HG02840 (cell line): Measurements from ENCODE around the gene LIPF.
"Not testable (repeated sequence)": the region's sequence is repeated elsewhere in the genome, so short reads cannot be mapped to it uniquely, and the experiment has no call there.

Experiments used
- ATAC-seq: cut with Tn5 transposase; IDR thresholded peaks from one replicate; pipeline ENCODE4 v1.9.1; 2021; ENCODE audit warnings: mild to moderate bottlenecking, moderate library complexity, moderate number of reproducible peaks; ENCODE audit not compliant: unreplicated experiment, low FRiP score

Gene LIPF

DNA sequence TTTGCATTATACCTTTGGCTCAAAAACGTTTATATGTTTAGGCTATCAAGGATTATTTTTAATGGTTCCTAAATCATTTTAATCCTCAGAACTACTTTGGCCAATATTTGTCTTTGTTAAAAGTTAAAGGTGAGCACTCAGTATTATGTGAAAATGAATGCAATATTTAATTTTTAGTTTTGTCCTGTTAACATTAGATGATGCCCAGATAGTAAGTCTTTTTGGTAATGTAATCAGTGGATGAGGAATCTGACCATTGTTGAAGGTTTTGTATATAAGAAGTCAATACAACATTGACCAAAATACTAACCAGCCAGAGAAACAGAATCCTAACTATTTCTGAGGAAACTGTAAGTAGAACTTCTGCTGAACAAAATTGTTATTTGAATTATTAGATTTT is at the start of gene LIPF:
Gene LIPF, plus strand, starts transcription at position 301 of the 400 bp plus-strand sequence. CDS start 2,856 bp downstream, outside the sequence.
- no peak for ATAC-seq

DNA sequence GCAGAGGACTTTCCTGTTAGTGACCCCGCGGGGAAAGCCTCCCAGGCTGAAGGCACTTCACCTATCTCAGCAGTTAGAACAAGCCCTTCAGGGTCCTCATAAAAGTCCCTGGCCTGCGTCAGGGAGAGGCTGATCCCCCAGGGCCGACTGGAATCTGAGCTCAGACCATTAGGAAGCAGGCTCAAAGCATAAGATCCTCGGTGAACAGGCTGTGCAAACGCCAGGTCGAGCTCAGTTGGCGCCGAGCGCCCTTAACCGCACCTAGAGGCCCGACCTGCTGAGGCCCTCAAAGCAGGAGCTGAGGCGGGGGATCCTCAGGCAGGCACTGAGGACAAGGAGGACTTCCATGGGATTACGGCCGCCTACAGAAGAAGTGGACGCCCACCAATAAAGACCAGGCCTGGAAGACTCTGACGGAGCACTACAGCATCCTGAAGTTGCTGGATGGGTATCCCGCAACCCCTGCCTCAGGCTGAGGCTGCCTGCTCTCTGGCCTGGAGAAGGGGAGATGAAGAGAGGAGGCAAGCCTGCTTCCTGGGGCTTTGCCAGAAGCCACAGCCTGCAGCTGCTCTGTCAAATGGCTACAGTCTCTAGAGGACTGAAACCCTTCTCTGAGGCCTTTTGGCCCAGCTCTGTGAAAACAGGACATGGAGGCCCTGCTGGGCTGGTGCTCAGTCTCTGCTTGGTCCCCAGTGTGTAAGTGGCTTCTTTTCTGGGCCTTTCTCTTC is 47.8 kb upstream of the LIPF start:
- ATAC-seq, result no peak

DNA sequence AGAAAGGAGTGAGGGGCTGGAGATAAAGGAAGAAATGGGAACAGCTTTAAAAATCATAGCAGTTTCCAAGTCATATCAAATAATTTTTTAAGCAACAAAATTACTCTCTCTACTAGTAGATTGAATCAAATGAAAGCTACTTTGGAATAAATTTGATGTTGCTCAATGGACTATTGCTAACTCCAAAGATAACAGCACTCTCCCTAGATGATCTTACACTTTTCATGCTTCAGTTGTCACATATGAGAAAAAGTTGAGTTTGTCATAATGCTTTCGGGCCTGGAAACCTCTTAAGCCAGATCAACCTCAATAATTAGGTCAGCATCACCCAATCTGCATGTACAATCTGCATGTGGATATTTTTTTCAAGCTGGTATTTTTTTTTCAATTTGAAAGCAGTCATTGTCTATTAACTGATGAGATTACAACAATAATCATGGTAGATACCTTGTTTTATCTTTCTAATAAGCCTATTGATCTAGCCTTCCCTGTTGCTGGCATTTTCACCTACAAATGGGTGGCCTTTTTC is 46.4 kb upstream of the LIPF start:
- ATAC-seq, result no peak

GRCh38 chr10:88618496-88618895 is 45.7 kb upstream of the LIPF start:
- ATAC-seq, result no peak

DNA sequence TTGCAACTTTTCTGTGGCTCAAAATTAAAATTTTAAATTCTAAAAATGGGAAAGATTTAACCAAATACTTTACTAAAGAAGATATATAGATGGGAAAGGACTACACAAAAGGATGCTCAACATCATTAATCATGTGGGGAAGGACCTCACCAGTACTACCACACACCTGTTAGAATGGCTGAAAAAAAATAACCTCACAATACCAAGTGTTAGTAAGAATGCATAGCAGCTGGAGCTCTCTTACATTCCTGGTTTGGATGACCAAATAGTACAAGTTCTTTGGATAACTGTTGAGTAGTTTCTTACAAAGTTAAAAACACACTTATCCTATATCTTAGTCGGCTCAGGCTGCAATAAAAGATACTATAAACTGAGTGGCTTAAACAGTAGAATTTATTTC is 43.8 kb upstream of the LIPF start:
- ATAC-seq, result no peak

DNA sequence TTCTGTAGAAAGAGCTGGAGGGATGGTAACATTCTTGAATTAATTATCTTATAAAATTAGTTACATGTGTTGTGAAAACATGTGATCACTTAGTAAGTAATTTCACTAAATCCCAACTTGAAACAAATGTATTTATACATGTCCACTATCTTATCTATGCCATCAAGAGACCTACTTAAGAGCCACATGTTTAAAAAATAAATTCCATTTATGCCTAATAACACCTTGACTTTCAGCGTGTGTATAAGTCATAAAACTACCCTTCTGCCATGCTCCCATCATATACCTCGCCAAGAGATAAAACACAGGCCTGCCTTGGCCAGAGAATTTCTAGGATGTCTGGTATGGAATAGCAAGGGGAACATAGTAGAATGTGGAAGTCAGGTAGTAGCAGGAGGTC is 40.4 kb upstream of the LIPF start:
- ATAC-seq, result no peak

- ATAC-seq, result no peak
Observed at GRCh38 chr10:88624840-88625239, 39.4 kb upstream of the LIPF start.

DNA sequence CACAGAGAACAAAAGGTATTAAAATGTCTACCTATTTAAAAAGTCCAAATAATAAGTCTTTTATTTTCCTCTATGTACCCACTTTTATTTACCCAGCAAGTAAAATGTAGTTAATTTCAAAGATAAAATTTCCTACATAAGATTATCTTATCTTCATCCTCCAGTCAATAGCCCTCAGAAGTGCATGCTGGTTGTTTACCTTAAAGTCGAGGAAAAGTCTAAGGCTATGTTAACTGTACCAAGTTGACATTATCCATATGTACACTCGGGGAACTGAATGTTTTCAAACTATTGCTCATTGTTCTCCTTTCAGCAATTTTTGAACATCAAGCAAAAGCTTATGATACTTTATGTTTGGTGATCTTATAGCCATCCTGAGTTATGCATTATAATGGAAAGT is 24.1 kb upstream of the LIPF start:
- no peak for ATAC-seq

GRCh38 chr10:88642209-88642608 is 22.0 kb upstream of the LIPF start:
- ATAC-seq, result no peak

- ATAC-seq, result no peak
Observed at GRCh38 chr10:88642963-88643362, 21.3 kb upstream of the LIPF start.

- ATAC-seq, result no peak
Observed at GRCh38 chr10:88647061-88647615, 17.1 kb upstream of the LIPF start.

DNA sequence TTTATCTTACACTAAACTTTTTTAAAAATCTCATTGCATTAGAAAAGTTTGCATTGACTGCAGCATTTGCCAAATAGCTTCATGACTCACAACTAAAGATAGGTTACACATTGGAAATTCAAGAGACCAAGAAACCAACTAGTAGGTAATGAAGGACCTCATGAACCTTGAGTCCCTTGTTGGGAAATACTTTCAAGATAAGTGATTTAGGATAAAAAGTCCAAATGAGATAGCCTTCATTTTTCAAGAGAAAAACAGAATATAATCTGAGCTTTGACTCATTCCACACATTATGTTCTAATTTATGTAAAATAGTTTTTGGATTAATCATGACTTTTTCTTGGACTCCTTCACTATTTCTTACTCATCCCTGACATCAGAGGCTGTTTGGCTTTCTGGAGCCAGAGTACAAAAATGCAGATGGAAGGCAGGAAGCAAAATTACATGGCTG is 13.1 kb upstream of the LIPF start:
- ATAC-seq, result no peak

DNA sequence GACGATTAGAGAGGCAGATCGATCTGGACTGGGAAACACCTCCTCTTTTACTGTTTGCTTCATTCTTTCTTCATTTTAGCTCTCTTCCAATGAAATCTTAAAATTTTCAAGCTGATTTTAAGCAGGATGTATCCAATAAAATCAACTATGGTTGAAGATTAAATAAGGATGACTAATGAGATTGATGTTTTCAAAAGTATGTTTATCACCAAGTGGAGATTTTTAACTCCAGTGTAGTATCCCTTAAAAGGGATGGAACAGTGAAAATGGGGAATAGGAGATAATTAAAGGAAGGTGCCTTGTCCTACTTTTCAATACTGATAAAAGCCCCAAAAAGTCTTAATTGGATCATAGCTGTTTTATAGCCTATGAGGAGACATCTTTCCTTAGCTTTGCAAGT is 11.6 kb upstream of the LIPF start:
- ATAC-seq, result no peak

GRCh38 chr10:88657901-88658300 is 6.3 kb upstream of the LIPF start:
- no peak for ATAC-seq

GRCh38 chr10:88659725-88660597 is 4.3 kb upstream of the LIPF start:
- ATAC-seq, result no peak

DNA sequence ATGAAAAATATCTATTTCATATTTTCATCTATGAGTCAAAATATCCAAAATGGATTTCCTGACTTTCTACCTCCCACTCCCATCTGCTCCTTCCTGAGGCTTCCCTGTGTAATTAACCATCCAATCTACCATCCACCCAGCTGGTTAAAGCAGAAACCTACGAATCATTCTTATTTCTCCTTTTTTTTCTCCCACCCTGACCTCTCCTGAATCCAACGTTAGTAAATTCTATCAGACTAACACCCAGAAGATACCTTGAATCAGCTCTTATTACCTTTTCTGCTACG is 3.7 kb upstream of the LIPF start:
- ATAC-seq, result no peak

DNA sequence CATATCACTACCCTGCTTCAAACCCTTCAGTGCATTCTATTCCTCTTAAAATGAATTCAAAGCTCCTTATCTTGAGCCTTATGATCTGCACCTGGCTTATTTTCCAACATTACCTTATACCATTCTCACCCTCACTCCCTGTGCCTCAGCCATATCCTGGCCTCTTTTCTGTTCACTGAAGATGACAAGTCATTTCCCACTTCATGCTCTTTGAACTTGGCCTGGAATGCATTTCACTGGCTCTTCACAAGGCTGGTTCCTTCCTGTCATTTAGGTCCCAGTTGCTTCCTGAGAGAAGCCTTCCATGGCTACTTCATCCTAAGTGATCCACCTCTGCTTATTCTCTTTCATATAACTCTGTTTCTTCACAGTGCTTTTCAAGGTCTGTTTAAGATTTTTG is 3.2 kb upstream of the LIPF start:
- no peak for ATAC-seq

DNA sequence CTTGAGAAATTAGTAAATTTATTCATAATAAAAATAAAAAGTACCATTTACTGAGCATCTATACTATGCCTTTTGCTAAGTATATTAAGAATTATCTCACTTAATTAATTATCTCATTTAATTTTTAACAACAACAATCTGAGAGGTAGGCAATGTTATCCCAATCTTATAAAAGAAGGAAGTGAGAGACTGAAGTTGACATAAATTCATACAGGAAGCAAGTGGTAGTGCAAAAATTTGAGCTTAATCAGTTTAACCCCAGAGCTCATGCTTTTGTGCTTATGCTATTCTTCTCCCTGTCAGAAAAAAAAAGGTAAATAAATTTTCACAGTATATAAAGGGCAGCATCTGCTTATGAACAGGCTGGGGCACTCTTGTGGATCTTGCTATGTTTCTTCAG is 2.7 kb upstream of the LIPF start:
- no peak for ATAC-seq

- ATAC-seq, result not testable (repeated sequence)
Observed at GRCh38 chr10:88663153-88663552, 1.1 kb upstream of the LIPF start.

GRCh38 chr10:88668465-88668864 is 4.2 kb downstream of the LIPF start:
- no peak for ATAC-seq

DNA sequence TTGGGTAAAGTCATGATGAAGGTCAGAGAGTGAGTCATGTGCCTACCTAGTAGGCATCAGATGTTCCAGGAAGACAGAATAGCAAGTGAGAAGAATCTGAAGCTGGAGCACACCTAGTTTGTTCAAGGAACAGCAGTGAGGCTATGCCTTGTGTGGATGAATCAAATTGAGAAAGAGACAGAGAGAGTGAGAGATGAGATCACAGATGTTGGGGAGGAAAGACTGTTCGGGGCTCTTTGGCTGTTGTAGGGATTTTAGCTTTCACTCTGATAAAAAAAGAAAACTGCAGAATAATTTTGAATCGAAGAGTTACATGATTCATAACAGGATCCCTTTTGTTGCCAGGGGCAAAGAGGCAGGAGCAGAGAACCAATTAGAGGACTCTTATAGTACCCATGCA is 6.3 kb downstream of the LIPF start:
- no peak for ATAC-seq
